ENCODE data around the gene RNF213. TPM values are rescaled to one million over a fixed set of nuclear protein-coding genes. Genes with fewer than 3 reads are reported as not detected.
A peak's percentile ranks its signal among the peaks of the same experiment; 100 is the strongest.

The RNF213 gene
- total RNA-seq, 1 donor from 2014 or later, result 47.3 TPM

GRCh38 chr17:80382446-80382845 lies 121.8 kb downstream of the RNF213 start:
- DNase-seq (ENCODE audit: extremely low spot score, unreplicated experiment), result no peak
- H3K4me3 Mint-ChIP-seq, result no peak overlapping the region

GRCh38 chr17:80382956-80383355 lies 122.3 kb downstream of the RNF213 start:
- Mint-ChIP-seq H3K9me3 (no peaks in the 10 kb centered on the region), H3K4me1 (ENCODE audit: unreplicated experiment) (no peaks in the 10 kb centered on the region), H3K27me3 (no peaks in the 10 kb centered on the region), H3K27ac (peak overlapping the region; percentile 45), H3K36me3 (peaks cover 17% of the 10 kb centered on the region), H3K4me3 (no peak overlapping the region)
- no peak for DNase-seq (ENCODE audit: extremely low spot score, unreplicated experiment)
- TF ChIP-seq CTCF (conservative IDR thresholded peaks at IDR 0.05), result no peak

More at GRCh38 chr17:80382446-80382845, 121.8 kb downstream of the RNF213 start:
- no peak for TF ChIP-seq CTCF (conservative IDR thresholded peaks at IDR 0.05)
- no peaks in the 10 kb centered on the region for H3K9me3 Mint-ChIP-seq
- H3K36me3 Mint-ChIP-seq, result peaks cover 19% of the 10 kb centered on the region
- no peaks in the 10 kb centered on the region for H3K27me3 Mint-ChIP-seq
- H3K27ac Mint-ChIP-seq, result no peak overlapping the region
- H3K4me1 Mint-ChIP-seq (ENCODE audit: unreplicated experiment), result no peaks in the 10 kb centered on the region

- H3K36me3 Mint-ChIP-seq, result peaks cover 16% of the 10 kb centered on the region
- no peak overlapping the region for H3K4me3 Mint-ChIP-seq
- TF ChIP-seq CTCF (conservative IDR thresholded peaks at IDR 0.05), result no peak
- H3K27ac Mint-ChIP-seq, result no peak overlapping the region
- H3K27me3 Mint-ChIP-seq, result no peaks in the 10 kb centered on the region
- no peaks in the 10 kb centered on the region for H3K4me1 Mint-ChIP-seq (ENCODE audit: unreplicated experiment)
- no peak for DNase-seq (ENCODE audit: extremely low spot score, unreplicated experiment)
- H3K9me3 Mint-ChIP-seq, result no peaks in the 10 kb centered on the region
Measured at GRCh38 chr17:80384078-80384960, 123.7 kb downstream of the RNF213 start.

- H3K27ac Mint-ChIP-seq, result no peak overlapping the region
- DNase-seq (ENCODE audit: extremely low spot score, unreplicated experiment), result no peak
- H3K4me1 Mint-ChIP-seq (ENCODE audit: unreplicated experiment), result no peaks in the 10 kb centered on the region
- H3K36me3 Mint-ChIP-seq, result peaks cover 13% of the 10 kb centered on the region
- TF ChIP-seq CTCF (conservative IDR thresholded peaks at IDR 0.05), result no peak
- H3K9me3 Mint-ChIP-seq, result no peaks in the 10 kb centered on the region
- H3K4me3 Mint-ChIP-seq, result no peak overlapping the region
- H3K27me3 Mint-ChIP-seq, result no peaks in the 10 kb centered on the region
Measured at GRCh38 chr17:80385046-80385445, 124.4 kb downstream of the RNF213 start.

GRCh38 chr17:80386341-80386740 lies 125.7 kb downstream of the RNF213 start:
- DNase-seq (ENCODE audit: extremely low spot score, unreplicated experiment), result no peak
- Mint-ChIP-seq H3K27ac (no peak overlapping the region), H3K4me1 (ENCODE audit: unreplicated experiment) (no peaks in the 10 kb centered on the region), H3K36me3 (peaks cover 13% of the 10 kb centered on the region), H3K27me3 (no peaks in the 10 kb centered on the region), H3K4me3 (no peak overlapping the region), H3K9me3 (no peaks in the 10 kb centered on the region)
- TF ChIP-seq CTCF (conservative IDR thresholded peaks at IDR 0.05), result no peak

All from type B pancreatic cell (in vitro differentiated cells).